ENCODE measurements around the gene KCND3. TPM values are rescaled to one million over a fixed set of nuclear protein-coding genes. Genes with fewer than 3 reads are reported as not detected.
A peak's percentile ranks its signal among the peaks of the same experiment; 100 is the strongest.

Gene KCND3
- total RNA-seq, 1 experiment from 2014 or later = 0.15 TPM

GRCh38 chr1:111841746-111842145, 147.7 kb downstream of the KCND3 start:
- Histone ChIP-seq H3K23me2 (ENCODE audit: insufficient read length, low read depth, low read length, poor library complexity, severe bottlenecking) (no peaks in the 10 kb centered on the region), H3K9me3 (ENCODE audit: control insufficient read depth, low read depth, low read length) (no peaks in the 10 kb centered on the region), H4K20me1 (ENCODE audit: control insufficient read depth, insufficient read depth, insufficient read length) (no peaks in the 10 kb centered on the region), H3K9ac (ENCODE audit: extremely low read depth, insufficient read length, low read length) (no peak overlapping the region), H2BK12ac (ENCODE audit: insufficient read length, low read depth, low read length) (no peak overlapping the region), H2BK20ac (ENCODE audit: low read depth, low read length, poor library complexity, severe bottlenecking) (no peak overlapping the region), H3K79me1 (ENCODE audit: insufficient read depth, low read depth, low read length, poor library complexity, severe bottlenecking) (no peaks in the 10 kb centered on the region), H3K27me3 (ENCODE audit: insufficient read depth, low read length) (no peaks in the 10 kb centered on the region), H3T11ph (ENCODE audit: low read length) (no peak overlapping the region), H3K4me1 (ENCODE audit: insufficient read depth, low read length) (no peaks in the 10 kb centered on the region), H2BK15ac (ENCODE audit: low read depth, low read length) (no peak overlapping the region), H3K56ac (ENCODE audit: insufficient read length, low read depth, low read length) (no peak overlapping the region), H4K5ac (ENCODE audit: insufficient read length, low read depth, low read length) (no peak overlapping the region), H2AFZ (ENCODE audit: low read length) (no peak overlapping the region), H2AK5ac (ENCODE audit: insufficient read length, low read length) (no peak overlapping the region), H3K27ac (ENCODE audit: insufficient read length, low read depth, low read length) (no peak overlapping the region), H2BK5ac (ENCODE audit: insufficient read length, low read length) (no peak overlapping the region), H3K4me2 (ENCODE audit: insufficient read depth, insufficient read length, low read length) (no peak overlapping the region), H3K23ac (ENCODE audit: insufficient read length, low read depth, low read length) (no peak overlapping the region), H2BK120ac (ENCODE audit: low read depth, low read length, poor library complexity, severe bottlenecking) (no peak overlapping the region), H3K4ac (ENCODE audit: low read depth, low read length) (no peak overlapping the region), H4K91ac (ENCODE audit: insufficient read length, low read depth, low read length) (no peak overlapping the region), H3K18ac (ENCODE audit: insufficient read length, low read depth, low read length) (no peak overlapping the region), H4K8ac (replicated peaks; ENCODE audit: insufficient read length, low read depth, low read length) (no peak overlapping the region), H3K79me2 (ENCODE audit: insufficient read depth, low read length) (no peaks in the 10 kb centered on the region), H3K14ac (ENCODE audit: insufficient read depth, low read length) (no peak overlapping the region)
- no peak for TF ChIP-seq CTCF (conservative IDR thresholded peaks at IDR 0.05)
- WGBS (ENCODE audit: extremely low coverage, insufficient read length, low lambda C conversion rate) = no CpG with 5 or more reads among the region's 2 CpGs
- no peaks in the 10 kb centered on the region for H3K4me1 Mint-ChIP-seq
- peaks cover 5% of the 10 kb centered on the region for H3K27me3 Mint-ChIP-seq (ENCODE audit: low read depth)
- no peaks in the 10 kb centered on the region for H3K36me3 Mint-ChIP-seq (ENCODE audit: insufficient read depth in 1 of 3, low read depth in 3 of 3)
- H3K9me3 Mint-ChIP-seq = no peaks in the 10 kb centered on the region
- peak overlapping the region in 1 of 3 experiments; percentile 46; a peak in 1 of 7 replicates for H3K27ac Mint-ChIP-seq
- H3K4me3 Mint-ChIP-seq = no peak overlapping the region
- DNase-seq = no peak

Data from H9 (cell line).